OCI-LY1 (cell line): Measurements from ENCODE around the gene RAB3IL1.

ENCODE experiments used
- H2AFZ ChIP-seq: fragments of 200-600 bp; sonication (generic), shearing (Covaris generic); 2 replicates; pipeline ENCODE4 v1.6.0; 2014; ENCODE audit warnings: antibody characterized with exemption, mild to moderate bottlenecking, low read length
- H3F3A ChIP-seq: fragments of 200-600 bp; sonication (generic), shearing (Covaris generic); 2 replicates; pipeline ENCODE4 v1.6.0; 2014; ENCODE audit warnings: mild to moderate bottlenecking, antibody characterized with exemption, low read length, moderate library complexity; ENCODE audit not compliant: insufficient read depth
- H3K27ac ChIP-seq: fragments of 200-600 bp; sonication (generic); 2 replicates; pipeline ENCODE4 v1.5.1; 2014; ENCODE audit warnings: low read length, mixed run types, mild to moderate bottlenecking, low read depth; ENCODE audit not compliant: poor library complexity, severe bottlenecking
- H3K27me3 ChIP-seq: fragments of 200-600 bp; sonication (generic); 2 replicates; pipeline ENCODE4 v1.6.0; 2014; ENCODE audit warnings: antibody characterized with exemption, mild to moderate bottlenecking, low read length, moderate library complexity; ENCODE audit not compliant: insufficient read depth
- H3K36me3 ChIP-seq: fragments of 200-600 bp; sonication (generic); 2 replicates; pipeline ENCODE4 v1.6.1; 2014; ENCODE audit warnings: mild to moderate bottlenecking, antibody characterized with exemption, low read length, moderate library complexity, mixed read lengths; ENCODE audit not compliant: insufficient read depth
- H3K4me1 ChIP-seq: fragments of 200-600 bp; sonication (generic); 2 replicates; pipeline ENCODE4 v1.5.1; 2014; ENCODE audit warnings: mild to moderate bottlenecking, low read length, moderate library complexity; ENCODE audit not compliant: insufficient read depth, severe bottlenecking
- H3K4me2 ChIP-seq: fragments of 200-600 bp; sonication (generic), shearing (Covaris generic); 2 replicates; pipeline ENCODE4 v1.6.1; 2014; ENCODE audit warnings: low read length
- H3K4me3 ChIP-seq: fragments of 200-600 bp; sonication (generic); 2 replicates; pipeline ENCODE4 v1.5.1; 2014; ENCODE audit warnings: low read length, low read depth, mild to moderate bottlenecking, mixed read lengths; ENCODE audit not compliant: poor library complexity, severe bottlenecking
- H3K79me2 ChIP-seq: fragments of 200-600 bp; shearing (Covaris generic); 2 replicates; pipeline ENCODE4 v1.6.1; 2016; ENCODE audit warnings: mixed run types, low read length, mixed read lengths; ENCODE audit not compliant: insufficient read depth
- H3K9ac ChIP-seq: fragments of 200-600 bp; sonication (generic), shearing (Covaris generic); 2 replicates; pipeline ENCODE4 v1.6.1; 2014; ENCODE audit warnings: mild to moderate bottlenecking, low read length, mixed read lengths
- H3K9me2 ChIP-seq: fragments of 200-600 bp; sonication (generic), shearing (Covaris generic); 2 replicates; pipeline ENCODE4 v1.6.1; 2014; ENCODE audit warnings: low read depth, mild to moderate bottlenecking, low read length, mixed read lengths
- H3K9me3 ChIP-seq: fragments of 200-600 bp; shearing (Covaris generic); 2 replicates; pipeline ENCODE4 v1.6.1; 2014; ENCODE audit warnings: low read length, mixed read lengths
- H4K20me1 ChIP-seq: fragments of 200-600 bp; sonication (generic), shearing (Covaris generic); 2 replicates; pipeline ENCODE4 v1.6.0; 2016; ENCODE audit warnings: mild to moderate bottlenecking, low read length; ENCODE audit not compliant: insufficient read depth
- CTCF ChIP-seq: fragments of 200-600 bp; sonication (generic), shearing (Covaris generic); IDR thresholded peaks from 2 replicates; pipeline ENCODE4 v1.5.1; 2017; ENCODE audit warnings: mild to moderate bottlenecking, antibody characterized with exemption, low read length, moderate library complexity, mixed read lengths
- EZH2 ChIP-seq: fragments of 200-600 bp; sonication (generic), shearing (Covaris generic); IDR thresholded peaks from 2 replicates; pipeline ENCODE4 v1.8.0; 2017; ENCODE audit warnings: borderline replicate concordance, mixed run types, mild to moderate bottlenecking, antibody characterized with exemption, low read length, moderate library complexity, mixed read lengths

RAB3IL1 gene

GRCh38 chr11:61908730-61909316 lies 8.5 kb downstream of the RAB3IL1 start:
- Histone ChIP-seq H3F3A (no peaks in the 10 kb centered on the region), H3K9ac (no peak overlapping the region), H4K20me1 (no peaks in the 10 kb centered on the region), H3K4me3 (no peak overlapping the region), H2AFZ (no peak overlapping the region), H3K79me2 (no peaks in the 10 kb centered on the region), H3K4me2 (no peak overlapping the region), H3K27ac (no peak overlapping the region), H3K27me3 (no peaks in the 10 kb centered on the region; the same call in 1 of the 2 replicates), H3K4me1 (no peaks in the 10 kb centered on the region), H3K9me3 (no peaks in the 10 kb centered on the region), H3K36me3 (no peaks in the 10 kb centered on the region), H3K9me2 (no peaks in the 10 kb centered on the region)
- TF ChIP-seq EZH2, result no peak
- TF ChIP-seq CTCF, result no peak

- Histone ChIP-seq H3K9ac (no peak overlapping the region), H3K27ac (no peak overlapping the region), H3K9me2 (no peaks in the 10 kb centered on the region), H3K4me3 (no peak overlapping the region), H3K36me3 (no peaks in the 10 kb centered on the region), H3K27me3 (no peaks in the 10 kb centered on the region; the same call in 1 of the 2 replicates), H2AFZ (no peak overlapping the region), H3K4me1 (no peaks in the 10 kb centered on the region), H3K4me2 (no peak overlapping the region), H4K20me1 (no peaks in the 10 kb centered on the region), H3K9me3 (no peaks in the 10 kb centered on the region), H3K79me2 (no peaks in the 10 kb centered on the region), H3F3A (no peaks in the 10 kb centered on the region)
- TF ChIP-seq EZH2, result no peak
- TF ChIP-seq CTCF, result no peak
Observed at GRCh38 chr11:61907871-61908729, 9.3 kb downstream of the RAB3IL1 start.

GRCh38 chr11:61907282-61907681 lies 10.1 kb downstream of the RAB3IL1 start:
- Histone ChIP-seq H3K9me2 (no peaks in the 10 kb centered on the region), H3F3A (no peaks in the 10 kb centered on the region), H3K4me3 (no peak overlapping the region), H3K9me3 (no peaks in the 10 kb centered on the region), H4K20me1 (no peaks in the 10 kb centered on the region), H2AFZ (no peak overlapping the region), H3K4me2 (no peak overlapping the region), H3K9ac (no peak overlapping the region), H3K36me3 (no peaks in the 10 kb centered on the region), H3K79me2 (no peaks in the 10 kb centered on the region), H3K4me1 (no peaks in the 10 kb centered on the region), H3K27me3 (no peaks in the 10 kb centered on the region; the same call in 1 of the 2 replicates), H3K27ac (no peak overlapping the region)
- TF ChIP-seq EZH2 (no peak), CTCF (no peak)
